GM12891 (cell line): ENCODE data around the gene PUM1.

Experiments
- POLR2A ChIP-seq: IDR thresholded peaks from 2 replicates; pipeline ENCODE4 v1.6.1; 2011; ENCODE audit warnings: low read depth, low read length, control low read depth
- POLR2AphosphoS5 ChIP-seq: IDR thresholded peaks from 2 replicates; pipeline ENCODE4 v1.6.1; 2011; ENCODE audit warnings: low read depth, low read length, control low read depth
- SPI1 ChIP-seq: IDR thresholded peaks from 2 replicates; pipeline ENCODE4 v1.6.1; 2011; ENCODE audit warnings: low read depth, low read length, control low read depth
- TAF1 ChIP-seq: IDR thresholded peaks from 2 replicates; pipeline ENCODE4 v1.6.1; 2011; ENCODE audit warnings: low read depth, low read length, control low read depth

GRCh38 chr1:30886710-30887428 is 178.6 kb downstream of the PUM1 start:
- TF ChIP-seq TAF1 (no peak), POLR2A (no peak), SPI1 (no peak), POLR2AphosphoS5 (no peak)
